Measurements from ENCODE around the gene KBTBD13. TPM values are rescaled to one million over a fixed set of nuclear protein-coding genes. Genes with fewer than 3 reads are reported as not detected.

KBTBD13 gene
- polyA plus RNA-seq, 2 donors, result not detected

DNA sequence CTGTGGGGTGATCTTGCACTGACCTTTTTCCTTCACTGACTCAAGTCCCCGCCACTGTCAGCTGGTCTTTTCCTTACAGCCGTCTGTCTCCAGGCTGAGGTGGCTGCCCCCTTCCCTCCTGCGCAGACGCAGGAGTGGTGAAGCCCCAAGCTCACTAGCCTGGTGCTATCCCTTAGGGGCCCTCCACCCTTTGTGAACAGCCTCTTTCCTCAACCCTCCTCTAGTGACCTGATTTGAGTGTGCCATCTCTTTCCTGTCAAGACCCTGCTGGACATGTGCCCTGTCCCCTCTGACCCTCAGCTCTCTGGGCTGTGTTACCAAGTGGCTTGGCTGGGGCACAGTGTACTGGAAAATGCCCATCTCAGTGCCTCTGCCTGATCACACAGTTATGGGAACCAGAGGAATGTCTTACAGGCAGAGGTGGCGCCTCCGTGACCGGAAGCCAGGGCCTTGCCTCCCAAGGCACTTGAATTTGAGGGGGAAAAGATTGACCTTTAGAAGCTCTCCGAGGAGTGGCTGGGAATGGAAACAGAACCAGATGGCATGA lies 8.7 kb downstream of the KBTBD13 start:
- no peaks in the 10 kb centered on the region for H3K27me3 ChIP-seq (ENCODE audit: control insufficient read depth in 1 of 2, insufficient read depth in 2 of 2, low read length in 2 of 2)
- H3K9me3 ChIP-seq (ENCODE audit: control insufficient read depth in 2 of 2, insufficient read depth in 1 of 2, low read depth in 1 of 2, low read length in 1 of 2), result no peaks in the 10 kb centered on the region
- WGBS, 2 donors, result 76 to 83% methylated on average over 8 of the region's 8 CpGs
- peak overlapping the region; percentile 6 to 93 for H3K27ac ChIP-seq (ENCODE audit: low read depth in 2 of 2, low read length in 1 of 2)
- no peaks in the 10 kb centered on the region for H3K36me3 ChIP-seq (ENCODE audit: control insufficient read depth in 2 of 2, insufficient read depth in 2 of 2, low read length in 1 of 2)
- no peak overlapping the region for H3K4me3 ChIP-seq (ENCODE audit: low read depth in 1 of 2, low read length in 2 of 2)
- H3K4me1 ChIP-seq (ENCODE audit: control insufficient read depth in 2 of 2, insufficient read depth in 2 of 2, low read length in 1 of 2), result peaks cover 9 to 32% of the 10 kb centered on the region in 2 donors

DNA sequence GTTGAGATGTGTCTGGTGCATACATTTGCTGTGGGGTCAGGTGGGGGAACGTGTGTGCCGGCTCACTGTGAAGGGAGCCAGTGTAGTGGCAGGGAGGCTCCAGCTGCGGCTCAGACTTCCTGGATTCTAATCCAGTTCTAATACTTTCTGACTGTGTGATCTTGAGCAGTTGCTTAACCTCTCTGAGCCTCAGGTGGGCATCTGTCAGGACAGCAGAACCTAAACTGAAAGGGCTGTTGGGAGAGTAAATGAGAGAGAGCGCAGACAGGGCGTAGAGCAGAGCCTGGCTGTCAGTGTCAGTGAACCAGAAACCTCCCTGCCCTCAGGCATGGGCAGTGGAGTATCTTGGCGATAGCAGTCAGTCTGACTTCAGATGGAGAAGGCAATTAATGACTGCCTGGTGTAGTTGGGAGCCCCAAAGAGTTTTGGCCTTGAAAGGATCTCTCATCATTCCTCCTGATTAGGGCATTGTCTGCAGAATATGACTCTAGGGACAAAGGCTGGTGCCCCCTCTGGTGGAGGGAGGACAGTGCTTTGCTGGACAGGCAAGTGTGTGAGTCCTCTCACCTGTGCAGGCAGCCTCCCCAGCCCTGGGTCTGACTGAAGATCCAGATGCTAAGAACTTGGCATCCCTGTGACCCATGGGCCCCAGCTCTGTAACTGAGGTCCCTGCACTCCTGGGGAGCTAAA lies 9.6 kb downstream of the KBTBD13 start:
- no peaks in the 10 kb centered on the region for H3K27me3 ChIP-seq (ENCODE audit: control insufficient read depth in 1 of 2, insufficient read depth in 2 of 2, low read length in 2 of 2)
- no peaks in the 10 kb centered on the region for H3K36me3 ChIP-seq (ENCODE audit: control insufficient read depth in 2 of 2, insufficient read depth in 2 of 2, low read length in 1 of 2)
- H3K27ac ChIP-seq (ENCODE audit: low read depth in 2 of 2, low read length in 1 of 2), result peak overlapping the region in 1 of 2 donors; percentile 93
- no peak overlapping the region for H3K4me3 ChIP-seq (ENCODE audit: low read depth in 1 of 2, low read length in 2 of 2)
- H3K9me3 ChIP-seq (ENCODE audit: control insufficient read depth in 2 of 2, insufficient read depth in 1 of 2, low read depth in 1 of 2, low read length in 1 of 2), result no peaks in the 10 kb centered on the region
- WGBS, 2 donors, result 66 to 79% methylated on average over 6 of the region's 6 CpGs
- H3K4me1 ChIP-seq (ENCODE audit: control insufficient read depth in 2 of 2, insufficient read depth in 2 of 2, low read length in 1 of 2), result peaks cover 9 to 32% of the 10 kb centered on the region in 2 donors

DNA sequence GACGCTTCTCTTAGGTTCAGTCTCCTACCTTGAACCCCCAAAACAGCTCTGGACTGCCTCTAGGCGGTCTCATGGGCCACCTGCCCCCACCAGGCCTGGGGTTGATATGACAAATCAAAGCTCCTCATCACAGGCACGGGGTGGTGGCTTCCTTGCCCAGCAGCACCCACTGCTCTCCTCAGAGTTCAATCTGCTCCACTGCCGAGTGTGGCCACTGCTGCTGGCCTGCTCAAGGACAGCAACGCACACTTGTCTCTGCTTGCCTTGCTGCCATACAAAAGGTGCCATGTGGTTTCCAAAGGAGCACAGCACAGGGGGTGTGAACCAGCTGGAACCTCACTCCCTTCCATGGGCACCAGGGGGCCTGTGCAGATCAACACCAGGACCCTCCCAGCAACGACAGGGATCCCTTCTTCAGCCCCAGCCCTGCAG lies 10.2 kb downstream of the KBTBD13 start:
- Histone ChIP-seq H3K4me3 (ENCODE audit: low read depth in 1 of 2, low read length in 2 of 2) (no peak overlapping the region), H3K9me3 (ENCODE audit: control insufficient read depth in 2 of 2, insufficient read depth in 1 of 2, low read depth in 1 of 2, low read length in 1 of 2) (no peaks in the 10 kb centered on the region), H3K27me3 (ENCODE audit: control insufficient read depth in 1 of 2, insufficient read depth in 2 of 2, low read length in 2 of 2) (no peaks in the 10 kb centered on the region), H3K36me3 (ENCODE audit: control insufficient read depth in 2 of 2, insufficient read depth in 2 of 2, low read length in 1 of 2) (no peaks in the 10 kb centered on the region), H3K27ac (ENCODE audit: low read depth in 2 of 2, low read length in 1 of 2) (peak overlapping the region; percentile 76 to 93), H3K4me1 (ENCODE audit: control insufficient read depth in 2 of 2, insufficient read depth in 2 of 2, low read length in 1 of 2) (peaks cover 9 to 32% of the 10 kb centered on the region in 2 donors)
- WGBS, 2 donors, result 51 to 59% methylated on average over 6 of the region's 6 CpGs

GRCh38 chr15:65087411-65087810 lies 10.9 kb downstream of the KBTBD13 start:
- no peaks in the 10 kb centered on the region for H3K9me3 ChIP-seq (ENCODE audit: control insufficient read depth in 2 of 2, insufficient read depth in 1 of 2, low read depth in 1 of 2, low read length in 1 of 2)
- H3K27ac ChIP-seq (ENCODE audit: low read depth in 2 of 2, low read length in 1 of 2), result peak overlapping the region; percentile 76 to 93
- H3K36me3 ChIP-seq (ENCODE audit: control insufficient read depth in 2 of 2, insufficient read depth in 2 of 2, low read length in 1 of 2), result no peaks in the 10 kb centered on the region
- no peaks in the 10 kb centered on the region for H3K27me3 ChIP-seq (ENCODE audit: control insufficient read depth in 1 of 2, insufficient read depth in 2 of 2, low read length in 2 of 2)
- WGBS, 2 donors, result 44 to 70% methylated on average over 3 of the region's 3 CpGs
- peaks cover 9 to 29% of the 10 kb centered on the region in 2 donors for H3K4me1 ChIP-seq (ENCODE audit: control insufficient read depth in 2 of 2, insufficient read depth in 2 of 2, low read length in 1 of 2)
- H3K4me3 ChIP-seq (ENCODE audit: low read depth in 1 of 2, low read length in 2 of 2), result no peak overlapping the region

- Histone ChIP-seq H3K27me3 (ENCODE audit: control insufficient read depth in 1 of 2, insufficient read depth in 2 of 2, low read length in 2 of 2) (no peaks in the 10 kb centered on the region), H3K27ac (ENCODE audit: low read depth in 2 of 2, low read length in 1 of 2) (peak overlapping the region; percentile 76 to 93), H3K9me3 (ENCODE audit: control insufficient read depth in 2 of 2, insufficient read depth in 1 of 2, low read depth in 1 of 2, low read length in 1 of 2) (no peaks in the 10 kb centered on the region), H3K4me3 (ENCODE audit: low read depth in 1 of 2, low read length in 2 of 2) (no peak overlapping the region), H3K4me1 (ENCODE audit: control insufficient read depth in 2 of 2, insufficient read depth in 2 of 2, low read length in 1 of 2) (peaks cover 6 to 27% of the 10 kb centered on the region in 2 donors), H3K36me3 (ENCODE audit: control insufficient read depth in 2 of 2, insufficient read depth in 2 of 2, low read length in 1 of 2) (no peaks in the 10 kb centered on the region)
- 47 to 54% methylated on average over 13 of the region's 13 CpGs for WGBS, 2 donors
Measured at GRCh38 chr15:65087873-65088642, 11.5 kb downstream of the KBTBD13 start.

DNA sequence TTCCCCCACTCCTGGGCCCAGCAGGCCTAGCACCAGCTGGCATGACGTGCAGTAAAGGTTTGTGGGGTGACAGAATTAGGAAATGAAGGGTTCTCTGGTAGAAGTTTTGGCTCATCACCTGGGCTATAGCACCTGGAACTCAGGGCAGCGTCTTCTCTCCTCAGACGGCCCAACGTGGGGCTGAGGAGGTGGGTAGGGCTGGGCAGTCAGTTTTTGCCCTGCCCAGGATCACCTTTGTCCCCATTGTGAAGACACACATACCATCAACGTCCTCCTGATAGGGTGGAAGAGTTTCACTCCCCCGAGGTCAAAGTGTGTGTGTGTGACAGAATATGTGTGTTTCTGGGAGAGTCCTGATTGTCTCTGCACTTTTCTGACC lies 12.1 kb downstream of the KBTBD13 start:
- Histone ChIP-seq H3K27ac (ENCODE audit: low read depth in 2 of 2, low read length in 1 of 2) (peak overlapping the region; percentile 62 to 90), H3K4me1 (ENCODE audit: control insufficient read depth in 2 of 2, insufficient read depth in 2 of 2, low read length in 1 of 2) (peaks cover 4 to 27% of the 10 kb centered on the region in 2 donors), H3K4me3 (ENCODE audit: low read depth in 1 of 2, low read length in 2 of 2) (no peak overlapping the region), H3K9me3 (ENCODE audit: control insufficient read depth in 2 of 2, insufficient read depth in 1 of 2, low read depth in 1 of 2, low read length in 1 of 2) (no peaks in the 10 kb centered on the region), H3K36me3 (ENCODE audit: control insufficient read depth in 2 of 2, insufficient read depth in 2 of 2, low read length in 1 of 2) (no peaks in the 10 kb centered on the region), H3K27me3 (ENCODE audit: control insufficient read depth in 1 of 2, insufficient read depth in 2 of 2, low read length in 2 of 2) (no peaks in the 10 kb centered on the region)
- 34 to 42% methylated on average over 6 of the region's 6 CpGs for WGBS, 2 donors

DNA sequence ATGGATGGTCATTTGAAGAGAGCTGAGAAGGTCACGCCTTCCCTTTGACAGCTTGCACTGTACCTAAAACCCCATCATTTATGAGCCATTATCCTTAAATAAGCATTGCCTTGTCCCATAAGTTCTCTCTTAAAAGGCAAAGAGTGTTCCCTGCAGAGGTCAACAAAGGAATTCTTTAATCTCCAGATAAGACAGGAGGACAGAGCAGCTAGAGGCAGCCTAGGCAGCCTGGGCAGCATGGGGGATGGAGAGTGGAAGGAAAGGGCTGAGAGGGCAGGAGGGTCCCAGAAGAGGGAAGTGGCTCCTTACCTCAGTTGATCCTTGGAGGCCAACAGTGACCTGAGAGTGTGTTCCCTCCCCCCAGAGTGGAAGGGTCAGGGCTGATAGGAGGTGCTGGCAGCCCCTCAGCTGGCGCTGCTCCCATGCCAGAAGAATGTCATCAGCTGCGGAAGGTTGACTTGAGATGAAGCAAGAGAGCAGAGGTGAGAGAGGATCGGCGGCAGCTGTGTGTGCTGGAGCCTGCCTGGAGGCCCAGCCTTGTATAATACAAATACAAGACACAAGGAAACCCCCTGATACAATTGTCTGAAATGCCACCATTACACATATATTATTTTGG lies 12.8 kb downstream of the KBTBD13 start:
- H3K27me3 ChIP-seq (ENCODE audit: control insufficient read depth in 1 of 2, insufficient read depth in 2 of 2, low read length in 2 of 2), result no peaks in the 10 kb centered on the region
- no peak overlapping the region for H3K4me3 ChIP-seq (ENCODE audit: low read depth in 1 of 2, low read length in 2 of 2)
- peaks cover 0 to 30% of the 10 kb centered on the region in 2 donors for H3K4me1 ChIP-seq (ENCODE audit: control insufficient read depth in 2 of 2, insufficient read depth in 2 of 2, low read length in 1 of 2)
- no peaks in the 10 kb centered on the region for H3K9me3 ChIP-seq (ENCODE audit: control insufficient read depth in 2 of 2, insufficient read depth in 1 of 2, low read depth in 1 of 2, low read length in 1 of 2)
- WGBS, 2 donors, result 47 to 50% methylated on average over 5 of the region's 5 CpGs
- no peaks in the 10 kb centered on the region for H3K36me3 ChIP-seq (ENCODE audit: control insufficient read depth in 2 of 2, insufficient read depth in 2 of 2, low read length in 1 of 2)
- H3K27ac ChIP-seq (ENCODE audit: low read depth in 2 of 2, low read length in 1 of 2), result peak overlapping the region; percentile 62 to 90

DNA sequence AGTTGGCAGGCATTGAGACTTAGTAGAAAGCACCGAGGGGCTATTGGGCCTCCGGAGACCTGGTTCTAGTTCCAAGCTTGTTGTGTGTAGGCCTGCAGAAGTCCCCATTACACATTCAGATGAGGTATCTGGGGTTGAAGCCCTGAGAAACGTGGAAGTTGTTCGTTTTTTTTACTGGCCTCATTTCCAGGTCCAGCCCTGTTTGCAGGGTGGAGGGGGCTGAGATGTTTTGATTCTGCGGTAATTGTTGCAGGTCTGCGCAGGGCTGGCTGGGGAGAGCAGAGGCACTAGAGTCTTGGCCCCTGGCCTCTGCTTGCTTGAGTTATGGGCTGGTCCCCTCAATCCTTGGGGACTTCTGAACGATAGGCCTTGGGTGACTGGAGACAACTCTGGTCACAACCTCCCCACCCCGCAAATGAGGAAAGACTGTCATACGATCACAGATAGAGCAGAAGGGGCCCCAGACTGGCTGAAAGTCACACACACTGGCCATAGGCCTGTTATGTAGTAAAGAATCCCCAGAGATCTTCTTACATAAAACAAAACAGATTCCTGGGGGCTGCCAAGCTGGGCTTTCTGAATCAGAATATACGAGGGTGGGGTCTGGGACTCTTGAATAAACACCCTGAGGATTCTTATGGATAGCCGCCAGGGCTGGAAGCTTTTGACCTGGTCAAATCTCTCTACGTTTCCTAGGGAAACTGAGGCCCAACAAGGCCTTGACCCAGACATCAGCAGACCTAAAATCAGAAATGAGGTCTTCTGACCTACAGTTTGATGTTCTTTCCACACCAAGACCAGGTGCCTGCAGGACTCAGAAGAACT lies 15.6 kb downstream of the KBTBD13 start:
- Histone ChIP-seq H3K4me1 (ENCODE audit: control insufficient read depth in 2 of 2, insufficient read depth in 2 of 2, low read length in 1 of 2) (peaks cover 4 to 32% of the 10 kb centered on the region in 2 donors), H3K36me3 (ENCODE audit: control insufficient read depth in 2 of 2, insufficient read depth in 2 of 2, low read length in 1 of 2) (no peaks in the 10 kb centered on the region), H3K27ac (ENCODE audit: low read depth in 2 of 2, low read length in 1 of 2) (peak overlapping the region in 1 of 2 donors; percentile 24), H3K9me3 (ENCODE audit: control insufficient read depth in 2 of 2, insufficient read depth in 1 of 2, low read depth in 1 of 2, low read length in 1 of 2) (no peaks in the 10 kb centered on the region), H3K4me3 (ENCODE audit: low read depth in 1 of 2, low read length in 2 of 2) (no peak overlapping the region), H3K27me3 (ENCODE audit: control insufficient read depth in 1 of 2, insufficient read depth in 2 of 2, low read length in 2 of 2) (no peaks in the 10 kb centered on the region)
- 66 to 73% methylated on average over 12 of the region's 12 CpGs for WGBS, 2 donors
